ENCODE results near the gene FARP1. TPM values are rescaled to one million over a fixed set of nuclear protein-coding genes. Genes with fewer than 3 reads are reported as not detected.

Gene FARP1
- total and polyA plus RNA-seq, 2 of the 13 experiments (the other 11 are each of a cell fraction or from before 2014, with no cell fraction given), result 70.6 to 126 TPM

DNA sequence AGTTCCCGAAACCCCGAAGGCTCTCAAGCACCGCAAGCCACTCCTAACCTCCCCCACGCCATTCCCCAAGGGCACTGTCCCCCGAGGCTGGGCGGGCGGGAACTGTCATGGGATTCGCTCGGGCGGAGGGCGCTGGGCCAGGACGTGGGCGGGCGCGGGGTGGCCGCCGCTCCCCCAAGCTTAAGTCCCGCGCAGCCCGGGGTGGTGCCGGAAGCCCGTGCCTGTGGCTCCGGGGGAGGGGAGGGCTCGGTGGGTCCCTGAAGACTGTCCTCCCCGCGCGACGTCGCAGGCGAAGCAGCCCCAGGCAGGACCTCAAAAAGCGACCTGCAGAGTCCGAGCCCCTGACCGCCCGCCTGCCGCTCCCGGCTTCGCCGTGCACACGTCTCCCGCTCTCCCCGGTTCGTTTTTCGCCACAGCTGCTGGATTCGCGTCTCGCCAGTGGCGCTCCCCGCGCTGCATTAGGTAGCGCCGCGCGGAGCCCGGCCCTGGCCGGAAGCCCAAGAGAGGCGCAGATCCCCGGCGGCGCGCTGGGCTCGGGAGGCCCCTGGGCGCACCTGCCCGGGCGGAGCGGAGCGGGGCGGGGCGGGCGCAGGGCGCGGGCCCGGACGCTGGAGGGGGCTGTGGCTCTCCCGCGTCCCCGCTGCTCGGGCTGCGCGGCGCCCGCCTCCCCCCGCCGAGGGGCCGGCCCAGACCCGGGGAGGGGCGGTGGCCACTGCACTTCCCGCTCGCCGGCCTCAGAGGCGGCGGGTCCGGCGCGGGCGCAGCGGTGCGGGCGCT, at the start of gene FARP1 (continued):
- TF ChIP-seq HNRNPUL1 (IDR thresholded peaks at IDR 0.05; ENCODE audit: low read depth, low read length) (no peak), SALL2 (CRISPR knock-in tag; IDR thresholded peaks at IDR 0.05) (peak; percentile 71), ZNF326 (CRISPR knock-in tag; IDR thresholded peaks at IDR 0.05; ENCODE audit: borderline replicate concordance) (no peak), ZNF652 (CRISPR knock-in tag; IDR thresholded peaks at IDR 0.05; ENCODE audit: borderline replicate concordance, low read depth) (no peak), HMG20A (CRISPR knock-in tag; IDR thresholded peaks at IDR 0.05; ENCODE audit: borderline replicate concordance) (no peak), DPF2 (CRISPR knock-in tag; IDR thresholded peaks at IDR 0.05; ENCODE audit: borderline replicate concordance, low read depth) (peak; percentile 64; the same call in 1 of the 2 replicates), ZSCAN30 (CRISPR knock-in tag; IDR thresholded peaks at IDR 0.05) (0 out of 2 replicates have a peak, but pooled peaks have one; percentile 35), KDM2A (CRISPR knock-in tag; IDR thresholded peaks at IDR 0.05; ENCODE audit: borderline replicate concordance, low read depth) (peak; percentile 53; the same call in 1 of the 2 replicates), ZNF260 (CRISPR knock-in tag; IDR thresholded peaks at IDR 0.05; ENCODE audit: borderline replicate concordance, low read depth) (no peak), POGZ (CRISPR knock-in tag; IDR thresholded peaks at IDR 0.05) (no peak; the same call in 1 of the 2 replicates), MED8 (CRISPR knock-in tag; IDR thresholded peaks at IDR 0.05; ENCODE audit: insufficient replicate concordance) (peak; percentile 30), RCOR2 (CRISPR knock-in tag; IDR thresholded peaks at IDR 0.05) (no peak), ZNF484 (CRISPR knock-in tag; IDR thresholded peaks at IDR 0.05; ENCODE audit: borderline replicate concordance, low read depth) (no peak), TERF1 (CRISPR knock-in tag; IDR thresholded peaks at IDR 0.05) (no peak), ZBTB37 (CRISPR knock-in tag; IDR thresholded peaks at IDR 0.05) (peak; percentile 13; the same call in 1 of the 2 replicates), NBN (conservative IDR thresholded peaks at IDR 0.05) (no peak), ZNF614 (CRISPR knock-in tag; IDR thresholded peaks at IDR 0.05; ENCODE audit: borderline replicate concordance) (0 out of 2 replicates have a peak, but pooled peaks have one; percentile 25), IRF1 (CRISPR knock-in tag; IDR thresholded peaks at IDR 0.05; ENCODE audit: low read depth) (no peak), SIN3A (IDR thresholded peaks at IDR 0.05; ENCODE audit: borderline replicate concordance, low read depth, low read length) (peak; percentile 74; the same call in 1 of the 2 replicates), PRDM4 (CRISPR knock-in tag; IDR thresholded peaks at IDR 0.05; ENCODE audit: borderline replicate concordance) (no peak)
- TF ChIP-seq, protein P1, sequence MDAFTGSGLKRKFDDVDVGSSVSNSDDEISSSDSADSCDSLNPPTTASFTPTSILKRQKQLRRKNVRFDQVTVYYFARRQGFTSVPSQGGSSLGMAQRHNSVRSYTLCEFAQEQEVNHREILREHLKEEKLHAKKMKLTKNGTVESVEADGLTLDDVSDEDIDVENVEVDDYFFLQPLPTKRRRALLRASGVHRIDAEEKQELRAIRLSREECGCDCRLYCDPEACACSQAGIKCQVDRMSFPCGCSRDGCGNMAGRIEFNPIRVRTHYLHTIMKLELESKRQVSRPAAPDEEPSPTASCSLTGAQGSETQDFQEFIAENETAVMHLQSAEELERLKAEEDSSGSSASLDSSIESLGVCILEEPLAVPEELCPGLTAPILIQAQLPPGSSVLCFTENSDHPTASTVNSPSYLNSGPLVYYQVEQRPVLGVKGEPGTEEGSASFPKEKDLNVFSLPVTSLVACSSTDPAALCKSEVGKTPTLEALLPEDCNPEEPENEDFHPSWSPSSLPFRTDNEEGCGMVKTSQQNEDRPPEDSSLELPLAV (CRISPR knock-in tag; conservative IDR thresholded peaks at IDR 0.05; ENCODE audit: low read depth), result no peak; the same call in 1 of the 2 replicates

Data from HepG2 (cell line).